Endothelial cell of umbilical vein (primary cell): ENCODE measurements around the gene ETS1. TPM values are rescaled to one million over a fixed set of nuclear protein-coding genes. Genes with fewer than 3 reads are reported as not detected.
A peak's percentile ranks its signal among the peaks of the same experiment; 100 is the strongest.

Experiments used
- BruUV-seq: library from RNA; stranded (reverse); fragments of 400-500 nt; replicated peaks from 2 replicates; lab custom pipeline; 2021; lab: Mats Ljungman, UMichigan
- CTCF ChIA-PET: fragments of 300-600, 350-600 bp; sonication (Branson Sonifier 250); formaldehyde crosslinking; loops from one replicate; lab custom pipeline; 2021; ENCODE audit warnings: antibody characterized with exemption, inconsistent platforms; lab: Charles Lee
- POLR2A ChIA-PET: fragments of 300-600, 350-600 bp; sonication (Branson Sonifier 250); formaldehyde crosslinking; loops from one replicate; lab custom pipeline; 2021; ENCODE audit warnings: antibody characterized with exemption, inconsistent platforms; lab: Charles Lee
- DNase-seq: peaks from one replicate; pipeline ENCODE4 v3.0.0-alpha.2; 2011; ENCODE audit warnings: low read depth, low spot score
- FAIRE-seq: peaks from 2 replicates; lab custom pipeline; 2011; peaks lifted over from hg19 to GRCh38; lab: Jason Lieb, UNC
- H2AFZ ChIP-seq: 2 replicates; pipeline ENCODE4 v1.6.0; 2012; ENCODE audit warnings: low read depth, low read length, control low read depth, inconsistent platforms
- H3K27ac ChIP-seq: 2 replicates; pipeline ENCODE4 v1.5.1; 2011; ENCODE audit warnings: low read depth, mild to moderate bottlenecking, control low read depth, low read length, moderate library complexity; ENCODE audit not compliant: insufficient read depth
- H3K27me3 ChIP-seq, 2 experiments: 2 replicates each; pipeline versions ENCODE4 v1.6.0 to v1.6.1; 2011; ENCODE audit warnings: low read length in 2 of 2, mixed read lengths in 1 of 2; ENCODE audit not compliant: control insufficient read depth in 2 of 2, insufficient read depth in 2 of 2
- H3K36me3 ChIP-seq, 2 experiments: 2 replicates in 1 of 2; 3 replicates in 1 of 2; pipeline ENCODE4 v1.5.1; 2011; ENCODE audit warnings: low read length in 2 of 2, mild to moderate bottlenecking in 1 of 2, moderate library complexity in 1 of 2; ENCODE audit not compliant: control insufficient read depth in 2 of 2, insufficient read depth in 2 of 2; ENCODE audit errors: extremely low read depth in 1 of 2
- H3K4me1 ChIP-seq: 3 replicates; pipeline ENCODE4 v1.5.1; 2011; ENCODE audit warnings: mild to moderate bottlenecking, low read length; ENCODE audit not compliant: control insufficient read depth, insufficient read depth; ENCODE audit errors: extremely low read depth
- H3K4me2 ChIP-seq: 2 replicates; pipeline ENCODE4 v1.6.1; 2011; ENCODE audit warnings: low read length, control low read depth, mixed read lengths; ENCODE audit not compliant: insufficient read depth
- H3K4me3 ChIP-seq, 3 experiments: fragments of 200-600 bp in 1 of 3; sonication (generic), shearing (Covaris generic) in 1 of 3; replicated peaks in 1 of 3; 2 replicates each; pipeline ENCODE4 v1.5.1; 2011 to 2016; ENCODE audit warnings: control low read depth in 3 of 3, low read length in 3 of 3, mild to moderate bottlenecking in 2 of 3, inconsistent platforms in 1 of 3, low read depth in 1 of 3, moderate library complexity in 1 of 3; ENCODE audit not compliant: insufficient read depth in 1 of 3
- H3K79me2 ChIP-seq: 2 replicates; pipeline ENCODE4 v1.6.0; 2012; ENCODE audit warnings: low read length, inconsistent platforms; ENCODE audit not compliant: control insufficient read depth, insufficient read depth
- H3K9ac ChIP-seq: replicated peaks from 2 replicates; pipeline ENCODE3; 2011; ENCODE audit warnings: low read length, control low read depth; ENCODE audit not compliant: insufficient read depth; ENCODE audit errors: extremely low read depth
- H3K9me1 ChIP-seq: replicated peaks from 3 replicates; pipeline ENCODE4 v1.6.0; 2011; ENCODE audit warnings: mild to moderate bottlenecking, low read length; ENCODE audit not compliant: control insufficient read depth, insufficient read depth; ENCODE audit errors: extremely low read depth
- H3K9me3 ChIP-seq: replicated peaks from 2 replicates; pipeline ENCODE4 v1.5.1; 2012; ENCODE audit warnings: low read length, inconsistent platforms; ENCODE audit not compliant: control insufficient read depth, insufficient read depth
- H4K20me1 ChIP-seq: replicated peaks from 2 replicates; pipeline ENCODE3; 2011; ENCODE audit warnings: mild to moderate bottlenecking, low read length; ENCODE audit not compliant: control insufficient read depth, insufficient read depth; ENCODE audit errors: extremely low read depth
- FOS ChIP-seq: IDR thresholded peaks from 2 replicates; pipeline ENCODE4 v1.6.1; 2011; ENCODE audit warnings: mild to moderate bottlenecking, low read length, moderate library complexity, borderline replicate concordance; ENCODE audit not compliant: insufficient read depth
- GATA2 ChIP-seq: IDR thresholded peaks from 2 replicates; pipeline ENCODE4 v1.7.0; 2011; ENCODE audit warnings: low read depth, mild to moderate bottlenecking, moderate library complexity, mixed read lengths, low read length; ENCODE audit not compliant: insufficient read length, insufficient read depth
- POLR2A ChIP-seq: IDR thresholded peaks from 2 replicates; pipeline ENCODE4 v1.6.1; 2012; ENCODE audit warnings: low read depth, mild to moderate bottlenecking, control low read depth, low read length
- dilution Hi-C: fragments of 300-500 bp; cut with MboI; formaldehyde crosslinking; loops from one replicate; pipeline ENCODE4 v1.15.0; 2019; ENCODE audit warnings: low sequenced_read_pairs; ENCODE audit not compliant: extremely low pct_ligation_motif_present
- intact Hi-C: fragments of 100-400 bp; cut with micrococcal nuclease; formaldehyde crosslinking; loops from one replicate; pipeline ENCODE4 v1.10.0; 2022
- polyA plus RNA-seq, 4 experiments: library from polyadenylated mRNA; depleted of rRNA in 3 of 4; stranded (reverse) in 3 of 4; unstranded in 1 of 4; fragments of >200 nt; gene quantifications; 2 replicates each; pipeline versions ENCODE4 v1.2.1 to v1.2.3, GENCODE V29; 2011 to 2012; ENCODE audit warnings: missing spikeins in 1 of 4
- total RNA-seq: library from RNA; stranded (reverse); gene quantifications from 2 replicates; pipeline ENCODE4 v1.2.3, GENCODE V29; 2021
- TF ChIP-seq, protein P1 (sequence below), 2 donors: IDR thresholded peaks; 1 replicate in 1 of 2; 2 replicates in 1 of 2; pipeline ENCODE4 v1.5.1; 2011; ENCODE audit warnings: low read length in 2 of 2, mild to moderate bottlenecking in 2 of 2, moderate library complexity in 2 of 2, control low read depth in 1 of 2, inconsistent platforms in 1 of 2, low read depth in 1 of 2; ENCODE audit not compliant: insufficient read depth in 1 of 2; ENCODE audit errors: extremely low read depth in 1 of 2

Gene ETS1
- total and polyA plus RNA-seq, 2 donors (not counting 3 experiments of a cell fraction or from before 2014, with no cell fraction given): 34.2 to 115 TPM

DNA sequence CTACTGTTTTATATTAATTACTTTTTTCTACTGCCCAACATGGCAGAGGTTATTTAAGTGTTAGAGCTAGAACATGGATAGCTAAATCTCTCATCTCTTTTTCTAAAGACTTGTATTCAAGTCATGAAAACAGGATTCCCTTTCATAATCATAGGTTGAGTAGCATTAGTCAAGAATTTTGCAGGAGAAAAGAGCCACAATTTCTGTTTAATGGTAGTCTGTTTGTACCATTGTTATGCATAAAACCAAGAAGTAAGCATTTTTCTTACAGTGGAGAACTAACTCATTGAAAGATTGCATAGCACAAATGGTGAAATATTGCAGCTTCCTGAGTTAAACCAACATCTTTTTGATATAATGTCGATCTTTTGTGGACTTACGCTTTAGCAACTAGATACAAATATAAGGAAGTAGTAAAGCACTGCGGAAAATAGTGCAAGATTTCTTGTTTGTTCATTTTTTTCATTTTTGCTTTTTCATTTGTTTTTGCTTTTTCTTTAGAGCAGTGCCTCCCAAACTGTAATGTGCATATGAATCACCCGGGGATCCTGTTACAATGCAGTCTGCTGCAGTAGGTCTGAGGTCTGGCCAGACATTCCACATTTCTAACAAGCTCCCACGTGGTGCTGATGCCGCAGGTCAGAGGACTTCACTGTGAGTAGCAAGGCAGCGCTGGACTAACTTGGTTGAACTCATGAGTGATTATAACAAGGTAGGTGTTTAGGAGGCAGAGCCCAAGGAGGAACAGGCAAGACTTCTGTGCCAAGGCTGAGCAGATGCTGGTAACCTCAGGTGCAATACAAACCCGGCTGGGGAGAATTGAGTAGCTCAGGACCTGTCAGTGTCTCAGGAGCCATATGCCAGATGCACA lies 4.6 kb downstream of the ETS1 start:
- no peaks in the 10 kb centered on the region for H3K36me3 ChIP-seq
- dilution Hi-C loops: no loop called here
- peak; percentile 64 for DNase-seq
- H3K27ac ChIP-seq: no peak overlapping the region
- no TSS peak for BruUV-seq
- POLR2A ChIA-PET: no interaction called here
- H3K79me2 ChIP-seq: no peaks in the 10 kb centered on the region
- H2AFZ ChIP-seq: no peak overlapping the region
- H3K4me1 ChIP-seq: peaks cover 28% of the 10 kb centered on the region
- TF ChIP-seq POLR2A (no peak), GATA2 (no peak), FOS (peak; percentile 38)
- TF ChIP-seq, protein P1, sequence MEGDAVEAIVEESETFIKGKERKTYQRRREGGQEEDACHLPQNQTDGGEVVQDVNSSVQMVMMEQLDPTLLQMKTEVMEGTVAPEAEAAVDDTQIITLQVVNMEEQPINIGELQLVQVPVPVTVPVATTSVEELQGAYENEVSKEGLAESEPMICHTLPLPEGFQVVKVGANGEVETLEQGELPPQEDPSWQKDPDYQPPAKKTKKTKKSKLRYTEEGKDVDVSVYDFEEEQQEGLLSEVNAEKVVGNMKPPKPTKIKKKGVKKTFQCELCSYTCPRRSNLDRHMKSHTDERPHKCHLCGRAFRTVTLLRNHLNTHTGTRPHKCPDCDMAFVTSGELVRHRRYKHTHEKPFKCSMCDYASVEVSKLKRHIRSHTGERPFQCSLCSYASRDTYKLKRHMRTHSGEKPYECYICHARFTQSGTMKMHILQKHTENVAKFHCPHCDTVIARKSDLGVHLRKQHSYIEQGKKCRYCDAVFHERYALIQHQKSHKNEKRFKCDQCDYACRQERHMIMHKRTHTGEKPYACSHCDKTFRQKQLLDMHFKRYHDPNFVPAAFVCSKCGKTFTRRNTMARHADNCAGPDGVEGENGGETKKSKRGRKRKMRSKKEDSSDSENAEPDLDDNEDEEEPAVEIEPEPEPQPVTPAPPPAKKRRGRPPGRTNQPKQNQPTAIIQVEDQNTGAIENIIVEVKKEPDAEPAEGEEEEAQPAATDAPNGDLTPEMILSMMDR (IDR thresholded peaks at IDR 0.05; ENCODE audit: extremely low read depth in 1 of 2, insufficient read depth in 1 of 2, low read depth in 1 of 2, low read length in 2 of 2): no peak
- intact Hi-C loops: no loop called here
- H4K20me1 ChIP-seq: no peaks in the 10 kb centered on the region
- H3K27me3 ChIP-seq: peaks cover 0 to 6% of the 10 kb centered on the region in 2 experiments
- H3K9ac ChIP-seq: no peak overlapping the region
- FAIRE-seq: peak; percentile 70
- H3K4me3 ChIP-seq: no peak overlapping the region
- CTCF ChIA-PET: no interaction called here
- H3K4me2 ChIP-seq: no peak overlapping the region
- H3K9me3 ChIP-seq: no peaks in the 10 kb centered on the region
- H3K9me1 ChIP-seq: no peaks in the 10 kb centered on the region
